Activated naive CD8-positive, alpha-beta T cell treated with anti-CD3 and anti-CD28 coated beads for 36 hours (primary cell): ENCODE results near the gene TBKBP1. TPM values are rescaled to one million over a fixed set of nuclear protein-coding genes. Genes with fewer than 3 reads are reported as not detected.

Source experiments
- DNase-seq: peaks from one replicate; pipeline ENCODE4 v3.0.0; 2021
- H3K27ac Mint-ChIP-seq: one replicate; pipeline ENCODE4 v1.8.0; 2022; ENCODE audit warnings: mild to moderate bottlenecking, moderate library complexity, mixed read lengths
- H3K27me3 Mint-ChIP-seq: one replicate; pipeline ENCODE4 v1.8.0; 2022; ENCODE audit warnings: mild to moderate bottlenecking, mixed read lengths
- H3K36me3 Mint-ChIP-seq: one replicate; pipeline ENCODE4 v1.8.0; 2021; ENCODE audit warnings: mild to moderate bottlenecking, mixed read lengths
- H3K4me1 Mint-ChIP-seq: one replicate; pipeline ENCODE4 v1.8.0; 2021; ENCODE audit warnings: mixed read lengths
- H3K4me3 Mint-ChIP-seq: one replicate; pipeline ENCODE4 v1.8.0; 2022; ENCODE audit warnings: mild to moderate bottlenecking, moderate library complexity, mixed read lengths
- H3K9me3 Mint-ChIP-seq: one replicate; pipeline ENCODE4 v1.8.0; 2022; ENCODE audit warnings: mixed read lengths
- total RNA-seq, 2 experiments: library from RNA; stranded (reverse); gene quantifications; one replicate each; pipeline ENCODE4 v1.2.3, GENCODE V29; 2021

TBKBP1 gene
- total RNA-seq, 2 experiments from 2014 or later, result 11.7 to 11.9 TPM

- Mint-ChIP-seq H3K36me3 (peaks cover 33% of the 10 kb centered on the region), H3K27me3 (no peaks in the 10 kb centered on the region), H3K4me1 (peaks cover 24% of the 10 kb centered on the region), H3K9me3 (no peaks in the 10 kb centered on the region), H3K27ac (no peak overlapping the region), H3K4me3 (no peak overlapping the region)
- no peak for DNase-seq
Observed at GRCh38 chr17:47687328-47687690, 6.7 kb upstream of the TBKBP1 start.

GRCh38 chr17:47687748-47688147 lies 6.2 kb upstream of the TBKBP1 start:
- H3K27ac Mint-ChIP-seq, result no peak overlapping the region
- H3K9me3 Mint-ChIP-seq, result no peaks in the 10 kb centered on the region
- no peak for DNase-seq
- no peak overlapping the region for H3K4me3 Mint-ChIP-seq
- no peaks in the 10 kb centered on the region for H3K27me3 Mint-ChIP-seq
- peaks cover 28% of the 10 kb centered on the region for H3K36me3 Mint-ChIP-seq
- H3K4me1 Mint-ChIP-seq, result peaks cover 25% of the 10 kb centered on the region

DNA sequence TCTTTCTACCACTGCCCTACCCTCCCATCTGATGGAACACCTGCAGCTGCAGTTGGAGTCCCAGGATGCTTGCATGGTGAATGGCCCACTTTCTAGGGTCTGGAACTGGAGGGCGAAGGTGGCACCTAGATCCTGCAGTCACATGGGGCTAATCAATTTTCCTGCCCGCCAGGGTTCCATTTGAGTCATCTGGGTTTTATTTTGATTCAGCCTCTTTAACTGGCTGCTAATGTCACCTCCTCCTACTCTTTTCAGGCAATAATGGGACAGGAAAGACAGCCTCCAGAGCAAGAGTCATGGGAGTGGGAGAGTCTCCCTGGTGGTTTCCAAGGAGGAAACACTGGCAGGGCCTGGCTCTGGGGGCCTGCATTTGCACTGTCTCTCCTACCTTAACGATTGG lies 3.8 kb upstream of the TBKBP1 start:
- Mint-ChIP-seq H3K27me3 (no peaks in the 10 kb centered on the region), H3K4me3 (no peak overlapping the region), H3K36me3 (peaks cover 10% of the 10 kb centered on the region), H3K27ac (no peak overlapping the region), H3K4me1 (peaks cover 31% of the 10 kb centered on the region), H3K9me3 (no peaks in the 10 kb centered on the region)
- no peak for DNase-seq

GRCh38 chr17:47692137-47692894 lies 1.6 kb upstream of the TBKBP1 start:
- peaks cover 3% of the 10 kb centered on the region for H3K36me3 Mint-ChIP-seq
- peaks cover 44% of the 10 kb centered on the region for H3K4me1 Mint-ChIP-seq
- DNase-seq, result no peak
- peak overlapping the region; percentile 84 for H3K4me3 Mint-ChIP-seq
- H3K27me3 Mint-ChIP-seq, result no peaks in the 10 kb centered on the region
- H3K27ac Mint-ChIP-seq, result no peak overlapping the region
- no peaks in the 10 kb centered on the region for H3K9me3 Mint-ChIP-seq

DNA sequence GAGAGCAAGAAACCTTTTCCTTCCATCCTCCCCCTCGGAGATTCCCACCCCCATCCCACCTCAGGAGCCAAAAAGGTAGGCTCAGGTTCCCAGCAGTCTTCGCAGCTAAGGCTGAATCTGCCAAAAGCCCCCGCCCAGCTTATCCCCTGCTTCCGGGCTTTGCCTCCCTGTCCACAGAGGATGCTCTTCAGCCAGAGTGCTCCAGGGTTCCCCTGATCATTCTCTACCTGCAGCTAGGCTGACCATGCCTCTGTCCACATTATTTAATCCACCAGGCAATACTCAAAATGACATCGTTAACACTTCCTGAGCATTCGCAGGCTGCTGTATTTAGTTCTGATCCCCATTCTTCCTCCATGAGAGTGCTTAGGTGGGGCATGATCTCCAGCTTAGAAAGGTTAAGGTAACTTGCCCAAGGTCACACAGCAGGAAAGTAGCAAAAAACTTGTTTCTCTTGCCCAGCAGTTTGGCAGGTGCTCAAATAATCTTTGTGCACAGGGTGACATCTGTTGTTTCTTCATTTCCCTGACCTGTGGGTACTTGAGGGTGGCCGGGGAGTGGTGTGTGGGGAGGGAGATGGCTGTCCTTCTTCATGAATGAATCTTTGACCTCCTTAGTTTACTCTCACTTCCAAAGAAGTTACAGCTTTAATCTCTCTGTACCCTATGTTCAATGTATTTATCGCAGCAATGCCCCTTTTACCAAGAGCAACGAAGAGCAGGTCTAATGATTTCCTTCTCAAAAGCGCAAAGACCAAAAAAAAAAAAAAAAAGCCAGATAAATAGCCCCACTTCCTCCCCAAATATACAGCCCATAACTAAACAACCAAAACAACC lies 848 bp upstream of the TBKBP1 start:
- H3K36me3 Mint-ChIP-seq, result peaks cover 3% of the 10 kb centered on the region
- H3K4me1 Mint-ChIP-seq, result peaks cover 51% of the 10 kb centered on the region
- peak overlapping the region; percentile 84 for H3K4me3 Mint-ChIP-seq
- DNase-seq, result no peak
- no peaks in the 10 kb centered on the region for H3K27me3 Mint-ChIP-seq
- H3K9me3 Mint-ChIP-seq, result no peaks in the 10 kb centered on the region
- peak overlapping the region; percentile 84 for H3K27ac Mint-ChIP-seq

DNA sequence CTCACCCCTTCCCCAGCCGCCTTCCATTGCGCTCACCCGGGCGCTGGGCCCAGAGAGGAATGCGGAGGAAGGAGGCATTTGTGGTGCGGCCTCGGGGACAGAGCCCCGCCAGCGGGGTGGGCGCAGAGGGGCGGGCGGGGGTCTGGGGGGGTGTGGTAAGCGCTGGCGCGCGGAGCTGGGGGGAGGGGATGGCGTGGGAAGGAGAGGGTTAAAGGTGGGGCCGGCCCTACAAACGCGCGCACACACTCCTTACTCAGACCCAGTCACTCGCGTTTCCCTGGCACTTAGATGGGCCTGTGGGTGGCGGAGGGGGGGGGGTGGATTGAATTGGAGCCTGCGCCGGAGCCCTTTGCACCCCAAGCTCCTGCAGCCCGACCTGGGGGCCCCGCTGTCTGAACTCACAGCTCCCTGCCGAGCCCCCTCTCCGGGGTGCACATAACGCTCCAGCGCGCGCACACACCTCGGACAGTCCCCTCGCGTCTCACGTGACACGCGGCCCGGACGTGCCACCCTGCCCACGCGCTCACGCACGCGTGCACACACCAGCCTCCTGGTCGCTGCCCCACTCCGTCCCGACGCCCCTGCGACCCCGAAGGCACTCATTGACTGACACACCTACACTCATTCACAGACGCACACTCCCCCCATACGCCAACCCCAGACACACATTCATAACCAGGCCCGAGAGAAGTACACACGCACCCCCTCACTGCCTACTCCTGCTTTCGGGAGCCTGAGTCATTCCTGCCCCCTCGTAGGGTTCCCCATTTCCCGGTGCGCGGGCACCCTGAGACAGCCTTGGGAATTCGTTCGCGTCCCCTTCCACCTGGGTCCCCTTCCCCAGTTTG lies 844 bp downstream of the TBKBP1 start:
- peak overlapping the region; percentile 87 for H3K27ac Mint-ChIP-seq
- peaks cover 4% of the 10 kb centered on the region for H3K36me3 Mint-ChIP-seq
- no peaks in the 10 kb centered on the region for H3K9me3 Mint-ChIP-seq
- peak; percentile 59 for DNase-seq
- peaks cover 65% of the 10 kb centered on the region for H3K4me1 Mint-ChIP-seq
- no peaks in the 10 kb centered on the region for H3K27me3 Mint-ChIP-seq
- H3K4me3 Mint-ChIP-seq, result peak overlapping the region; percentile 84

- no peaks in the 10 kb centered on the region for H3K27me3 Mint-ChIP-seq
- peak overlapping the region; percentile 84 for H3K4me3 Mint-ChIP-seq
- H3K4me1 Mint-ChIP-seq, result peaks cover 62% of the 10 kb centered on the region
- no peak for DNase-seq
- peaks cover 7% of the 10 kb centered on the region for H3K36me3 Mint-ChIP-seq
- no peaks in the 10 kb centered on the region for H3K9me3 Mint-ChIP-seq
- H3K27ac Mint-ChIP-seq, result peak overlapping the region; percentile 87
Observed at GRCh38 chr17:47695429-47696376, 1.7 kb downstream of the TBKBP1 start.

- H3K4me3 Mint-ChIP-seq, result peak overlapping the region; percentile 30
- no peaks in the 10 kb centered on the region for H3K27me3 Mint-ChIP-seq
- no peaks in the 10 kb centered on the region for H3K9me3 Mint-ChIP-seq
- peak overlapping the region; percentile 43 for H3K27ac Mint-ChIP-seq
- H3K36me3 Mint-ChIP-seq, result peaks cover 7% of the 10 kb centered on the region
- peaks cover 69% of the 10 kb centered on the region for H3K4me1 Mint-ChIP-seq
- no peak for DNase-seq
Observed at GRCh38 chr17:47696717-47697642, 3.0 kb downstream of the TBKBP1 start.

DNA sequence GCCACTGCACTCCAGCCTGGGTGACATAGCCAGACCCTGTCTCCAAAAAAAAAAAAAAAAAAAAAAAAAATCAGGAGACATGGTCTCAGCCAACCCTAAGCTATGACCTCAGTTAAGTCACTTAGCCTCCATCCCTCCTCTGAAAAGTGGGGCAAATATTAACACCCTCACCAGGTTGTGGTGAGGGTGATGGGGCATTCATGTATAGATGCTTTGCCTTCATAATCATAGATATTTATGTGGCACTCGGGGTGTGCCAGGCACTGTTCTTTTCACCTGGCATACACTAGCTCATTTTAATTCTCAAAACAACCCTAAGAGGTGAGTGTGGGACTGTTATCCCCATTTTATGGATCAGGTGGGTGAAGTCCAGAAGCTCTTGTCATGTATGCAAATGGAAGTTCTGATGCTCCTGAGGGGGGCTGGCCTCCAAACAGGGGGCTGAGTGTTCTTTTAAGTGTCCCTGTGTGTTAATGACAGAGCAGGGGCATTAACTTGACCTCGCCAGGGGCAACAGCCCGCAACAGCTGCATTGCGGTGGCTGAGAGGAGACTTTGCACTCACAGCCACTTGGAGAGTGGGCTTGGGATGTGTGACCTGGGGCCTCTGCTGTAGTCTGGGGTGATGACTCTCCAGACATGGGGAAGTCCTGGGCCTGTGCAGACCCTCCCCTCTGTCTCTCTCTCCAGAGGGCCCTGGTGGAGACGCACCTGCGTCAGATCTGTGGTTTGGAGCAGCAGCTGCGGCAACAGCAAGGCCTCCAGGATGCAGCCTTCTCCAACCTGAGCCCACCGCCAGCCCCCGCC lies 4.1 kb downstream of the TBKBP1 start:
- peak overlapping the region; percentile 67 for H3K27ac Mint-ChIP-seq
- H3K36me3 Mint-ChIP-seq, result peaks cover 7% of the 10 kb centered on the region
- H3K4me1 Mint-ChIP-seq, result peaks cover 67% of the 10 kb centered on the region
- H3K27me3 Mint-ChIP-seq, result no peaks in the 10 kb centered on the region
- no peak for DNase-seq
- H3K9me3 Mint-ChIP-seq, result no peaks in the 10 kb centered on the region
- H3K4me3 Mint-ChIP-seq, result peak overlapping the region; percentile 32

DNA sequence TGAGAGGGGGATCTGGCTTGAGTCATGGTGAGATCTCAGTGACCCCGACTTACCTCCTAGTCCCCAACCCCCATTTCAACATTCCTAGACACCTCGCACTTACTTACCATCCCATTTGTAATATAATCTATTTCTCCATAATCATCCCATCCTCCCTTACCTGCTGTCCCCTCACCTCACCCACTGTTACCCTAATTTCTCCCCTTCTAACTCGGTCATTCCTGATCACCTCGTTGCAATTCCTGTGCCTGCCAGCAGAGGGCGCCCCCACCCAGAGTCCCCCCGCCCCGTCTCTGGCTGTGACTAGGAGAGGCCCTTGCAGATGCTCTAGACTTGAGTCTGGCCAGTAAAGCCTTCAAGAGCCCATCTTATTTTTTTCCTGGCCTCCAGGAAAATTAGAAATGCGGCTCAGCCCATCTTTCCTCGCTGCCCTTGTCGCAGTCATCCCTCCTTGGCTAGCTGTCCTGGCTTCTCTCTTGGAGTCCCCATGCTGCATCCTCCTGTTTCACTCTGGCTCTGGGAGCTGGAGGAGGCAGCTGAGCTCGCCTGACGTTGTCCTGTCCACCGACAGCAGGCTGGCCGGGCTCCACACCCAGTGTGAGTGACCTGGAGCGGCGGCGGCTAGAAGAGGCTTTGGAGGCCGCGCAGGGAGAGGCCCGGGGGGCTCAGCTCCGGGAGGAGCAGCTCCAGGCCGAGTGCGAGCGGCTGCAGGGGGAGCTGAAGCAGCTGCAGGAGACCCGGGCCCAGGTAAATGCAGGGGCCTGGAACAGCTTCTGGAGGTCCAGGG lies 5.0 kb downstream of the TBKBP1 start:
- H3K4me1 Mint-ChIP-seq, result peaks cover 71% of the 10 kb centered on the region
- peaks cover 11% of the 10 kb centered on the region for H3K36me3 Mint-ChIP-seq
- H3K4me3 Mint-ChIP-seq, result peak overlapping the region; percentile 32
- no peaks in the 10 kb centered on the region for H3K27me3 Mint-ChIP-seq
- no peaks in the 10 kb centered on the region for H3K9me3 Mint-ChIP-seq
- peak overlapping the region; percentile 67 for H3K27ac Mint-ChIP-seq
- peak; percentile 76 for DNase-seq

DNA sequence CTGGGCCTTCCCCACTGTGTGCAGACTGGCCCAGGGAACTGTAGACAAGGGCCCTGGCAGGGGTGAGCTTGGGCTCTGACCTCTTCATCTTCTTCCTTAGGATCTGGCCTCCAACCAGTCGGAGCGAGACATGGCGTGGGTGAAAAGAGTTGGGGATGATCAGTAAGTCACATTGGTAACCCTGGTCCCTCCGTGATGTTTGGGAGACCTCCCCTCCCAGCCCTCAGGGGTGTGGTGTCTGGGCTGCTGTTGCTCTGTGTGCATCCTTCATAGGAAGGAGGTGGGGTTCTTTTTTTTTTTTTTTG lies 5.5 kb downstream of the TBKBP1 start:
- no peak for DNase-seq
- Mint-ChIP-seq H3K27me3 (no peaks in the 10 kb centered on the region), H3K27ac (peak overlapping the region; percentile 69), H3K4me1 (peaks cover 76% of the 10 kb centered on the region), H3K9me3 (no peaks in the 10 kb centered on the region), H3K4me3 (no peak overlapping the region), H3K36me3 (peaks cover 14% of the 10 kb centered on the region)
